CD4-positive, alpha-beta T cell treated with Interleukin-15 for 1 hour (primary cell): ENCODE measurements around the gene IRF9.
A peak's percentile ranks its signal among the peaks of the same experiment; 100 is the strongest.

ENCODE experiments used
- DNase-seq: peaks from one replicate; pipeline ENCODE4 v3.0.0-alpha.2; 2020

Gene IRF9

DNA sequence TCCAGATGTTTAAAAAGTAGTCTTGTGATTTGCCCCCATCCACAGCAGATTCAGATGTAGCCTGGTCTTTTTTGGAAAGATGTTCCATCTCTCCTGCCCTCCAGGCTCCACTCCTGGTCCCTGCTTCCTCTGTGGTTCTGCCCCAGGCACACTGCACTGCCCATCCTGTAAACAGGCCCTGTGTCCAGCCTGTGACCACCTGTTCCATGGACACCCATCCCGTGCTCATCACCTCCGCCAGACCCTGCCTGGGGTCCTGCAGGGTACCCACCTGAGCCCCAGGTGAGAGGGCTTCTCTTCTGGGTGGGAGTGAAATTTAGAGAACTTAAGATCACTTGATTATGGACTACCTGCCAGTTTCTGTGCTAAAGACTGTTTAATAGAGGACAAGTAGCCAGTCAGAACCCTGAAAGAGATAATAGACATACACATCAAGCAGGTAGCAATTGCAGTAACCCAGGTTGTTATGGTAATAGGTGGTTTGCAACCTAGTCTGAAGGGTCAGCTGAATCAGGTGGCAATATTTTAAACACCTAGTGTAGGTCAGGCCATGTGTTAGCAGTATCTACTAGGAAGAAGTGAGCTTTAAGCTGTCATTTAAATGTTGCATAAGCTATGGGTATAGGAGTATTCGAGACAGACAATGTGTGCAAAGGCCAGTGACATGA lies 11.6 kb upstream of the IRF9 start:
- no peak for DNase-seq

DNA sequence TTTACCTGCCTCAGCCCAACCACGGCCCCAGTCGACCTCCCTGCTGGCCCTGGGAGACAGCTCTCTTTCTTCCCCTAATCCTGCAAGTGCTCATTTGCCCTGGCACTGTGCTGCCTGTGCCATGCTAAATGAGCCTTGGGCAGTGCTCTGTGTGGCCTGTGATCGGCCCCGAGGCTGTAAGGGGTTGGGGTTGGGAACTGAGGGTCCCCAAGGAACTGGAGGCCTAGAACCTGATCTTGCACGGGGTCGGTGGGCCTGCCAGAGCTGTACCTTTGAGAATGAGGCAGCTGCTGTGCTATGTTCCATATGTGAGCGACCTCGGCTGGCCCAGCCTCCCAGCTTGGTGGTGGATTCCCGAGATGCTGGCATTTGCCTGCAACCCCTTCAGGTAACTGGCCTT lies 11.0 kb upstream of the IRF9 start:
- DNase-seq, result no peak

DNA sequence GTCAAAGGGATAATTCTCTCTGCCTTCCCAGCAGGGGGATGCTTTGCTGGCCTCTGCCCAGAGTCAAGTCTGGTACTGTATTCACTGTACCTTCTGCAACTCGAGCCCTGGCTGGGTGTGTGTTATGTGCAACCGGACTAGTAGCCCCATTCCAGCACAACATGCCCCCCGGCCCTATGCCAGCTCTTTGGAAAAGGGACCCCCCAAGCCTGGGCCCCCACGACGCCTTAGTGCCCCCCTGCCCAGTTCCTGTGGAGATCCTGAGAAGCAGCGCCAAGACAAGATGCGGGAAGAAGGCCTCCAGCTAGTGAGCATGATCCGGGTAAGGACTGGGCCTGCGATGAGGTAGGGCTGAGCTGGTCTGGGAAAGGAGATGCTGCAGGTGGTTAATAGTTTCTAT lies 10.5 kb upstream of the IRF9 start:
- no peak for DNase-seq

DNA sequence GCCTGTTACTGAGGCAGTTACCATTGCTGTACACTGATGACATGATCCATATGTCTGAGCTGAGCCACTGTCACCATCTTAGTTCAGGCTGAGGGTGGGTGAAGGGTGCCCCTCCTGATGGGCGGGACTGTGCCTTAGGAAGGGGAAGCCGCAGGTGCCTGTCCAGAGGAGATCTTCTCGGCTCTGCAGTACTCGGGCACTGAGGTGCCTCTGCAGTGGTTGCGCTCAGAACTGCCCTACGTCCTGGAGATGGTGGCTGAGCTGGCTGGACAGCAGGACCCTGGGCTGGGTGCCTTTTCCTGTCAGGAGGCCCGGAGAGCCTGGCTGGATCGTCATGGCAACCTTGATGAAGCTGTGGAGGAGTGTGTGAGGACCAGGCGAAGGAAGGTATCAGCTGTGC lies 10.1 kb upstream of the IRF9 start:
- no peak for DNase-seq

DNA sequence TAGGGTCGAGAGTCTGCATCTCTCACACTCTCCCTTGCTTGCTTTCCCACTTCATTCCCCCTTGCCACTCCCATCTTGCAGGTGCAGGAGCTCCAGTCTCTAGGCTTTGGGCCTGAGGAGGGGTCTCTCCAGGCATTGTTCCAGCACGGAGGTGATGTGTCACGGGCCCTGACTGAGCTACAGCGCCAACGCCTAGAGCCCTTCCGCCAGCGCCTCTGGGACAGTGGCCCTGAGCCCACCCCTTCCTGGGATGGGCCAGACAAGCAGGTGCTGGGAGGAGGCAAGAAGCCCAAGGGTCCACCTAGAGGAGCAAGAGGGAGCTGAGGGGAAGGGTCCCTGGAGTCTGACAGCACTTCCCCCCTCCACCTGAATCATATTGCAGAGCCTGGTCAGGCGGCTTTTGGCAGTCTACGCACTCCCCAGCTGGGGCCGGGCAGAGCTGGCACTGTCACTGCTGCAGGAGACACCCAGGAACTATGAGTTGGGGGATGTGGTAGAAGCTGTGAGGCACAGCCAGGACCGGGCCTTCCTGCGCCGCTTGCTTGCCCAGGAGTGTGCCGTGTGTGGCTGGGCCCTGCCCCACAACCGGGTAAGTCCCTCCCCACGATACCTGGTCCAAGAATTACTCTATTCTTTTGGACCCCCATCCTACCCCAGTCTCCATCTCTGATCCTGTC lies 9.5 kb upstream of the IRF9 start:
- no peak for DNase-seq

DNA sequence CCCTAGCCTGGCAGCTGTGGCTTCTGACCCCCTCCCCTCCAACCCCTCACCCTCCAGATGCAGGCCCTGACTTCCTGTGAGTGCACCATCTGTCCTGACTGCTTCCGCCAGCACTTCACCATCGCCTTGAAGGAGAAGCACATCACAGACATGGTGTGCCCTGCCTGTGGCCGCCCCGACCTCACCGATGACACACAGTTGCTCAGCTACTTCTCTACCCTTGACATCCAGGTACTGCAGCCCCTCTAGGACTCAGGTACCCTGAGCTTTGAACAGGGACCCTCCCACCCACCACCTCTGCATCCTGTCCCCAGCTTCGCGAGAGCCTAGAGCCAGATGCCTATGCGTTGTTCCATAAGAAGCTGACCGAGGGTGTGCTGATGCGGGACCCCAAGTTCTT lies 6.0 kb upstream of the IRF9 start:
- no peak for DNase-seq

DNA sequence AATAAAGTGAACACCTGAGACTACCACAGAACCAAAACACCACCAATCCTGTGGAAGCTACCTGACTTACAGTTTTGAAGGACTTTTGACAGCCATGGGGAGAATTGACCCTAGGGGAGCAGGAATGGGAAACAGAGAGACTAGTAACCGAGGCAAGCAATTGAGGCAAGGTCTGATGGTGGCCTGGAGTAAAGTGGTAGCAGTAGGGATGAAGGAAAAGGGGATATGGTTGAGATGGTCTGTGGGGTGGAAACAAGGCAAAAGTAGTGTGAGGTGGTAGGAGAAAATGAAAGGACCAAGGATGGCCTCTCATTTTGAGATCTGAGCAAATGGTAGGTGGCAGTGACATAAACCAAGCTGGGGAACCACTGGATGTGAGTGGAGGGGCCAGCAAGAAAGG lies 4.2 kb upstream of the IRF9 start:
- DNase-seq, result no peak

DNA sequence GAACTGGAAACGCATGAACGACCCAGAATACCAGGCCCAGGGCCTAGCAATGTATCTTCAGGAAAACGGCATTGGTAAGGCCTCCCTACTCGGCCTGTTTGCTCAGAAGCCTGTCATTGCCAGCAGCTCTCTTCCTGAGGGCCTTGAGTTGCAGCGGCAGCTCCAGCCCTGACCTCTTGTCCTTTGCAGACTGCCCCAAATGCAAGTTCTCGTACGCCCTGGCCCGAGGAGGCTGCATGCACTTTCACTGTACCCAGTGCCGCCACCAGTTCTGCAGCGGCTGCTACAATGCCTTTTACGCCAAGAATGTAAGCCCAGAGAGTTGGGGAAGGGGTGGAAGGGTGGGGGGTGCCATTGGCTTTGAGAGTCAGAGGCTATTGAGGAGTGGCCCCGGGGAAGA lies 3.7 kb upstream of the IRF9 start:
- no peak for DNase-seq

DNA sequence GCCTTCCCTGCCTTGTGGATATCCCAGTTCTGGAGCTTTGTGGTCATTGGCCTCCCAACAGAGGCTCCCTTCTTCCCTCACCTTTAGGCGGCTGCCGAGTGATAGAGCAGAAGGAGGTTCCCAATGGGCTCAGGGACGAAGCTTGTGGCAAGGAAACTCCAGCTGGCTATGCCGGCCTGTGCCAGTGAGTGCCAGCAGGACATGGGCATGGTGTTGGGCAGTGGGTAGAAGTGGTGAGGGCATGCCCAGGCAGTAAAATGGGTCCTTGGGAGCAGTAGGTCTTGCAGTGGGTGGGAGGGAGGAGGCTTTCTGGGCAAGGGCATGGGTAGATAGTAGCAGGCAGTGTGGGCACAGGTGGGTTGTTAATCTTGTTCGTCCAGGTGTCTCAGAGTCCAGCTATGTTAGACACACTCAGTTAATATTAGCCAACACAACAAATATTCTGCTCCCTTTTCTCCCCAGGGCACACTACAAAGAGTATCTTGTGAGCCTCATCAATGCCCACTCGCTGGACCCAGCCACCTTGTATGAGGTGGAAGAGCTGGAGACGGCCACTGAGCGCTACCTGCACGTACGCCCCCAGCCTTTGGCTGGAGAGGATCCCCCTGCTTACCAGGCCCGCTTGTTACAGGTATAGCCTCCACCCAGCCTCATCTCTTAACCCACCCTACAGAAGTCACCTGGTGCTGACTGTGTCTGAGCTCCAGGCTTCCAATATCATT lies 1.1 kb upstream of the IRF9 start:
- no peak for DNase-seq

DNA sequence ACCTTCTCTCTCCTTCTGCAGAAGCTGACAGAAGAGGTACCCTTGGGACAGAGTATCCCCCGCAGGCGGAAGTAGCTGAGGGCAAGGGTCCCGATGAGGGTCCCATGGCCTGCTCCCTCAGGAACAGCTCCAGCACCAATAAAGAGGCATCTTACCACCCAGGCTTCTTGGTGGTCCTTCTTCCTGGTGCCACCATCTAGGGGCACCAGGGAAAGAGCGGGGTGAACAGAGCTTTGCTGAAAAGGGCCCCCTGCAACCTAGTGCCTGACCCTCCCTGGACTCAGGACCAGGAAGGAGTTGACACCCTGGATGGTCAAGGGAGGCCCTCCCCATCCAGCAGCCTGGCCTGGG lies 591 bp upstream of the IRF9 start:
- DNase-seq, result no peak

DNA sequence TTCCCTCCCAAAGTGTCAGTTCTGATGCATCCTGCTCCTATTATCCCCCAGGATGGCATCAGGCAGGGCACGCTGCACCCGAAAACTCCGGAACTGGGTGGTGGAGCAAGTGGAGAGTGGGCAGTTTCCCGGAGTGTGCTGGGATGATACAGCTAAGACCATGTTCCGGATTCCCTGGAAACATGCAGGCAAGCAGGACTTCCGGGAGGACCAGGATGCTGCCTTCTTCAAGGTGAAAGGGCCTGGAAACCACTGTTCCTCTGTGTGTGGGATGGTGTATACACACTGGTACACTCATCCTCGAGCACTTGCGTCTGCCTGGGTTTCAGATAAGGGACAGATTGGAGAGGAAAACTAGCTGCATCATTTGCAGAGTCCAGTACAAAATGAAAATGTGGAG lies 1.0 kb downstream of the IRF9 start:
- no peak for DNase-seq

DNA sequence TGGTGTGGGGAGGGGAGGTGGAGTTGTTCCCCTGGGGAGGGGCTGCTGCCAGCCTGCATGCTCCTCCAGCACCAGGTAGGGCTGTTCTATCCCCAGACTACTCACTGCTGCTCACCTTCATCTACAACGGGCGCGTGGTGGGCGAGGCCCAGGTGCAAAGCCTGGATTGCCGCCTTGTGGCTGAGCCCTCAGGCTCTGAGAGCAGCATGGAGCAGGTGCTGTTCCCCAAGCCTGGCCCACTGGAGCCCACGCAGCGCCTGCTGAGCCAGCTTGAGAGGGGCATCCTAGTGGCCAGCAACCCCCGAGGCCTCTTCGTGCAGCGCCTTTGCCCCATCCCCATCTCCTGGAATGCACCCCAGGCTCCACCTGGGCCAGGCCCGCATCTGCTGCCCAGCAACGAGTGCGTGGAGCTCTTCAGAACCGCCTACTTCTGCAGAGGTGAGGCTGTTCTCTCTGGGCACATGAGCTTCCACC lies 3.5 kb downstream of the IRF9 start:
- DNase-seq, result no peak

DNA sequence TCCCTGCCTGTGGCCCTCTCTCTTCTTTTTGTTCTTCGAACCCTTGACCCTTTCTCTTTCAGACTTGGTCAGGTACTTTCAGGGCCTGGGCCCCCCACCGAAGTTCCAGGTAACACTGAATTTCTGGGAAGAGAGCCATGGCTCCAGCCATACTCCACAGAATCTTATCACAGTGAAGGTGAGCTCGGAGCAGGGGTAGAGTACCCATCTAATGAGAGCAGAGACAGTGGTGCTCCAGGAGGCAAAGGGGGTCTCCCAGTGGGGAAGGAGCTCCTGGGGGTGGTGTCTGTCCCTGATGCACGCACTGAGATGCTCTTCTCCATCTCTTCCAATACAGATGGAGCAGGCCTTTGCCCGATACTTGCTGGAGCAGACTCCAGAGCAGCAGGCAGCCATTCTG lies 4.7 kb downstream of the IRF9 start:
- no peak for DNase-seq

DNA sequence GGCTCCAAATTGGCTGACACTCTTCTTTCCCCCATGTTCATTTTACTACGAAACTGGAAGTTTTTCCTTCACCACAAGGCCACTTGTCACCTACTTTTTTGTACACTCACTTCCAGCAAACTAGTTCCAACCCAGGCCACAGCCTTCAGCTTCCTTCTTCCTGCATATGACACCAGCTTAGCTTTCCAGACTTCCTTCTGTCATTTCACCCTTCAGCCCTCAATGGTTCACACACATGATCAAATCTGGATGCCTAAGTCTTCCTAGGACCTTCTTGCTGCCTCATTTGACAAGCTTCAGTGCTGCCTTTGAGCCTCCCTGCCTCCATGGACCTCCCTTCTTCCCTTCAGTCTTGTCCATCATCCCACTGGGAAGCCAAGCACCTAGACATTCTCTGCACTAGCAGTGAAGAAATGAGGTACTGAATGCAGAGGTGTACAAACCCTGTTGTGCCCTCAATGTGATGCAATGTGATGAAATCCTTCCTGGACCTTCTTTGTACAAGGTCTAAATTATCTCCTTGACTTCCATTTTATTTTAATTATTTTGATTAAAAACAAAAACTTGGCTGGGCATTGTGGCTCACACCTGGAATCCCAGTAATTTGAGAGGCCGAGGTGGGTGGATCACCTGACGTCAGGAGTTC lies 6.5 kb downstream of the IRF9 start:
- no peak for DNase-seq

DNA sequence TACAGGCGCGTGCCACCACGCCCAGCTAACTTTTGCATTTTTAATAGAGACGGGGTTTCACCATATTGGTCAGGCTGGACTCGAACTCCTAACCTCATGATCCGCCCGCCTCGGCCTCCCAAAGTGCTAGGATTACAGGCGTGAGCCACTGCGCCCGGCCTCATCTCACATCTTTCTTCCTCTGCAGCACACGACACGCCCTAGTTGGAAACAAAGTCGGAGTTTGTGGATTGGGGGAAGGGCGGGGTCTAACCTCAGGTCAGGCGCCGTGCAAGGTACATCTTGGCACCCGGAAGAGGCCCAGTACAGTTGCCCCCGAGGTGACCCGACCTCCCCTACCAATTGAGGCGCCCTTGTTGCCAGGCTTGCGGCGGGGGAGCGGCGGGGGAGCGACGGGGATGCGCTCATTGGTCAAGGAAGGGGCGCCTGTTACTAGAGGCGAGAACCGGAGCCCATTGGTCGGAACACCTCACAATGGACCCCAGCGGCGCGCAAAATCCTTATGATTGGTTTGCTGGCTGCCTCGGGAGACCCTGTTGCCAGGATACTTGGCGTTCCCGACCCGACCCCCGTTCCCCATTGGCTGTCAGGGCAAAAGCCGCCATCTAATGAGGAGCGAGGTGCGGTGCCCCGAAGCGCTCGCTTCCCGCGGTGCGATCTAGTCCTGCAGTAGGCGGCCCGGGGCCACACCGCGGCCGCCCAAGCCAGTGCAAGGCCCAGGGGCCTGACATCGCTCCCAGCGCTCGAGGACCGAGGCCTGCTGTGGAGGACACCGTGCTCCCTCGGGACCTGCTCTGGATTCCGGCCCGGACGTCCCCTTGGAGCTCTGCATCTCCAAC lies 10.6 kb downstream of the IRF9 start, which contains the start of gene REC8:
Gene REC8, plus strand, starts transcription at position 659 of the 839 bp plus-strand sequence. CDS start 473 bp downstream, outside the sequence.
- peak; percentile 88 for DNase-seq

DNA sequence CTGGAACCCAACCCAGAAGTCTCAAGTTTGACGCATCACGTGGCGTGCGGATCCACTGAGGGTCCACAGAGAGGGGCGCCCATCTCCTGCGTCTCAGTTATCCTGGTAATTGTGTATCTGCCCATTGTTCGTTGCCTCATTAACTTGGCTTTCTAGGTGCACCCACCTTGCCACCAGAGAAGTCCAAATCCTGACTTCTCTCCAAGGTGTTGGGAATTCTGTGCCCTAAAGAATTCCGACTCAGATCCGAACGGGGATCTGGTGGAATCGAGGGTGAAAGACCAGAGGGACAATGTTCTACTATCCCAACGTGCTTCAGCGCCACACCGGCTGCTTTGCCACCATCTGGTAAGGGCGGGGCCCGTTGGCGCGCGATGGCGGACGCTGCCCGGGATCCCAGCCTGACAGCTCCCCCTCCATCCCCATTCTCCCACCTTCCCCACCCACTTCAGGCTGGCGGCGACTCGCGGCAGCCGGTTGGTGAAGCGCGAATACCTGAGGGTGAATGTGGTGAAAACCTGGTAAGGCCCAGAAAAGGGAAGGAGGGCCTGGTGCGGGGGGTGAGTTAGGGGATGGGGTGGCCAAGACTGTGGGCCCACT lies 11.3 kb downstream of the IRF9 start:
- DNase-seq, result no peak

DNA sequence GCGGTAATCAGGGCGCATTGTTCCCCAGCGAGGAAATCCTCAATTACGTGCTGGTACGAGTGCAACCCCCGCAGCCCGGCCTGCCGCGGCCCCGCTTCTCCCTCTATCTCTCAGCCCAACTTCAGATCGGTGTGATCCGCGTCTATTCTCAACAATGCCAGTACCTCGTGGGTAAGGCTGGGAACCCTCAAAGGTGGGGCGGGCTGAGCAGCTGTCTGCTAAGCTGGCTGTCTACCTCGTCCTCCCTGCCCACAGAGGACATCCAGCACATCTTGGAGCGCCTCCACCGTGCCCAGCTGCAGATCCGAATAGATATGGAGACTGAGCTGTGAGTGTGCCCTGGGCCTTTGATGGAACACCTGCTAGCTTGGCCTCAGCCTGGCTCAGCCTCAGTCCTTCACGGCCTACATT lies 11.8 kb downstream of the IRF9 start:
- DNase-seq, result no peak

DNA sequence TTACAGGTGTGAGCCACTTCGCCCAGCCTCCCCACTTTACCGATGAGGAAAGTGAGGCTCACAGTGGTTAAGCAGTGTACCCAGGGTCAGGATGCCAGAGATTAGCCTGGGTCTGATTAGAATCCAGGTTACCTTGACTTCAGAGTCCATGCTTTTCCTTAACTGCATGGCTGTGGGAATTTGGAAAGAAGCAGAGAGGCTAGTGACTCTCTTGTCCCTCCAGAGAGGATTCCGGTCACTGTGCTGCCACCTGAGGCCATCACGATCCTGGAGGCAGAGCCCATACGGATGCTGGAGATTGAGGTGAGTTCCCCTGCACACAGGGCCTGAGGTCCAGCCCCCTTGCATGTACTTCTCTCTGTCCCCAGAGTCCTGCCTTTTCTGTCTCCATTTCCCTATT lies 15.5 kb downstream of the IRF9 start:
- no peak for DNase-seq

DNA sequence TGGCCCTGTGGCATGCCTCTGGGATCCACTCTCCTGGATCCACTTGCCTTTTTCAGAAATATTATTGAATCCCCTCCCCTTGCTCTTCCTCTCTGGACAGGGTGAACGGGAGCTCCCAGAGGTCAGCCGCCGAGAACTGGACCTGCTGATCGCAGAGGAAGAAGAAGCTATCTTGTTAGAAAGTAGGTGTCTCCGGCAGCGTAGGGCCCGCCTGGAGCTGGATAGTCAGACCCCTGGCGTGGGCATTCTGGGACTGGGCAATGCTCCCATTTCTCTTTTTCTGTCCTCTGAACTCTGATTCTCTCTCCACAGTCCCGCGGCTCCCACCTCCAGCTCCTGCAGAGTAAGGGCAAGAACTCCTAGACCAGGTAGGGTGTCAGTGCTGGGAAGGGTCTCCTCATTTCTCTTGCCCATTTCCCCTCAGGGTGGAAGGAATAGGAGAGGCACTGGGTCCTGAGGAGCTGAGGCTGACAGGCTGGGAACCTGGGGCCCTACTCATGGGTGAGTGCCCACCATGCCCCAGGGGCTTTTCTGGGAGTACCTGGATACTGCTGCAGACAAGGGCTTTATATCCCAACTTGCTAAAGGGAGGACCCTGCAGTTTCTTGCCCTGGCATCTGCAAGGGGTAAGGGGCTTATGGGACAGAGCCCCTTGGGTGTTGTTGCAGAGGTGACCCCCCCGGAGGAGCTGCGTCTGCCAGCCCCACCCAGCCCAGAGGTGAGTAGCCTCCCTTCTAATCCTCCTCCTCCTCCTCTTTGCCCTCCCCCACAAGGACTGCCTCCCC lies 16.2 kb downstream of the IRF9 start:
- DNase-seq, result no peak

DNA sequence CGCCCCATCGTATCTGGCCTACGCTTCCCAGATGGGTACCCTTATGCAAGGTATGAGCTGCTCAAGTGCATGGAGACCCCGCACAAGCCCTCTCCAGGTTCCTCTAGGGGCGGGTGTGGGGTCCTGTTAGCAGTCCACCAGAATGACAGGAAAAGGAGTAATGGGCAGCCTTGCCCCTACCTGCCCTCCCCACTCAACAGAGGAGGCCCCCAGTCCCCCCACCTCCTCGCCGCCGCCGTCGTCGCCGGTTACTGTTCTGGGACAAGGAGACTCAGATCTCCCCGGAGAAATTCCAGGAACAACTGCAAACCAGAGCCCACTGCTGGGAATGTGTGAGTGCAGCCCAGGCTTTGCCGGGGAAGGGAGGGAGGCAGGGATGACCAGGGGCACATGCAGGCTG lies 16.8 kb downstream of the IRF9 start:
- no peak for DNase-seq

DNA sequence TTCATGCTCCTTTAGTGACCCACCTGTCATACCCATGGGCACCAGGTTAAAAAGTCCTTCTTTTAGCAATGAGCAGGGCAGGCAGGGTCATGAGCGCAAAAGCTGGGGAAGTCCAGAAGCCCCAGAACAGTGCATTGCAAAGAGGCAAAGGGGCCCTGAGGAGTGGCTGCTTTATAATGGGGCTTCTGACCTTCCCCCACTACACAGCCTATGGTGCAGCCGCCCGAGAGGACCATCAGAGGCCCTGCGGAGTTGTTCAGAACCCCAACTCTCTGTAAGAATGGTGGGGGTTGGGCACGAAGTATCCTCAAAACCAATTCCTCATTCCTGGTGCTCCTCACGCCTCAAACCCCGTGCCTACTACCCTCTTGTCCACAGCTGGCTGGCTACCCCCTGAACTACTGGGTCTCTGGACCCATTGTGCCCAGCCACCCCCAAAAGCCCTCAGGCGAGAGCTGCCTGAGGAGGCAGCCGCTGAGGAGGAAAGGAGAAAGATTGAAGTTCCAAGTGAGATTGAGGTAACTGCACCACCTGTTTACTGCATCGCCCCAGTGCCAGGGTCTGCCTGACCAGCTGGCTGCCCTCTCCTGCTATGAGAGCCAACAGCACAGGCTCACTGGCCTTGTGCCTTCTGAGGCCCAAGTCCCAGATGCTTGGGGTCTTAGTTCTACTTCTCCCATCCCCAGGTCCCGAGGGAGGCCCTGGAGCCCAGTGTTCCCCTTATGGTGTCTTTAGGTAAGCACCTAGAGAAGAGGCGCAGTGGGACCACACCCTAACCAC lies 17.5 kb downstream of the IRF9 start:
- DNase-seq, result no peak
